ENCODE data around the gene CDK5RAP1.
"Not testable (repeated sequence)": the region's sequence is repeated elsewhere in the genome, so short reads cannot be mapped to it uniquely, and the experiment has no call there.

Gene CDK5RAP1

GRCh38 chr20:33401184-33401920 lies at the start of gene CDK5RAP1:
TSS of gene CDK5RAP1 (minus strand) at chr20:33401519. CDS start at chr20:33397064, 4,455 bp downstream.
- DNase-seq (ENCODE audit: low read depth in 2 of 2), result peak; percentile 71 to 73

- no peak for DNase-seq (ENCODE audit: low read depth in 2 of 2)
Measured at GRCh38 chr20:33450867-33451266, 49.5 kb upstream of the CDK5RAP1 start.

GRCh38 chr20:33445881-33446625 lies 44.7 kb upstream of the CDK5RAP1 start:
- no peak for DNase-seq (ENCODE audit: low read depth in 2 of 2)

GRCh38 chr20:33444797-33445560 lies 43.7 kb upstream of the CDK5RAP1 start:
- no peak for DNase-seq (ENCODE audit: low read depth in 2 of 2)

- DNase-seq (ENCODE audit: low read depth in 2 of 2), result peak; percentile 78 to 82
Measured at GRCh38 chr20:33443512-33444239, 42.4 kb upstream of the CDK5RAP1 start, which contains the start of gene SNTA1. TSS of gene SNTA1 (minus strand) at chr20:33443763. CDS start at chr20:33443620, 143 bp downstream.

- DNase-seq (ENCODE audit: low read depth in 2 of 2), result peak in 1 of 2 donors; percentile 4
Measured at GRCh38 chr20:33443006-33443511, 41.7 kb upstream of the CDK5RAP1 start.

GRCh38 chr20:33442136-33443005 lies 41.1 kb upstream of the CDK5RAP1 start:
- DNase-seq (ENCODE audit: low read depth in 2 of 2), result no peak

- DNase-seq (ENCODE audit: low read depth in 2 of 2), result no peak
Measured at GRCh38 chr20:33441142-33441955, 40.0 kb upstream of the CDK5RAP1 start.

GRCh38 chr20:33440562-33440961 lies 39.2 kb upstream of the CDK5RAP1 start:
- DNase-seq (ENCODE audit: low read depth in 2 of 2), result not testable (repeated sequence)

GRCh38 chr20:33438481-33438880 lies 37.2 kb upstream of the CDK5RAP1 start:
- no peak for DNase-seq (ENCODE audit: low read depth in 2 of 2)

- no peak for DNase-seq (ENCODE audit: low read depth in 2 of 2)
Measured at GRCh38 chr20:33437141-33437911, 36.0 kb upstream of the CDK5RAP1 start.

- no peak for DNase-seq (ENCODE audit: low read depth in 2 of 2)
Measured at GRCh38 chr20:33434434-33434833, 33.1 kb upstream of the CDK5RAP1 start.

- DNase-seq (ENCODE audit: low read depth in 2 of 2), result no peak
Measured at GRCh38 chr20:33433465-33434234, 32.3 kb upstream of the CDK5RAP1 start.

- DNase-seq (ENCODE audit: low read depth in 2 of 2), result no peak
Measured at GRCh38 chr20:33431797-33432381, 30.6 kb upstream of the CDK5RAP1 start.

GRCh38 chr20:33423875-33424274 lies 22.6 kb upstream of the CDK5RAP1 start:
- not testable (repeated sequence) for DNase-seq (ENCODE audit: low read depth in 2 of 2)

GRCh38 chr20:33423141-33423834 lies 22.0 kb upstream of the CDK5RAP1 start:
- no peak for DNase-seq (ENCODE audit: low read depth in 2 of 2)
